Hematopoietic multipotent progenitor cell treated with erythropoietin and hydrocortisone succinate and interleukin-3 and kit ligand, for 6 days (in vitro differentiated cells): ENCODE results near the gene ZSCAN26.
"Not testable (repeated sequence)": the region's sequence is repeated elsewhere in the genome, so short reads cannot be mapped to it uniquely, and the experiment has no call there.

Experiments
- DNase-seq: peaks from one replicate; pipeline ENCODE4 v3.0.0-alpha.2; 2015

ZSCAN26 gene

GRCh38 chr6:28258877-28259777 is 7.8 kb upstream of the ZSCAN26 start, which contains the start of gene NKAPL:
NKAPL (plus strand) TSS chr6:28259297; CDS start chr6:28259372, 75 bp downstream.
- peak; percentile 60 for DNase-seq

- DNase-seq, result no peak
Measured at GRCh38 chr6:28263922-28264321, 3.0 kb upstream of the ZSCAN26 start.

GRCh38 chr6:28264834-28265401 is 2.0 kb upstream of the ZSCAN26 start:
- DNase-seq, result peak; percentile 17

- DNase-seq, result no peak
Measured at GRCh38 chr6:28266563-28266961, 381 bp upstream of the ZSCAN26 start.

- no peak for DNase-seq
Measured at GRCh38 chr6:28267695-28268059, 734 bp downstream of the ZSCAN26 start.

GRCh38 chr6:28269492-28269891 is 2.5 kb downstream of the ZSCAN26 start:
- peak; percentile 55 for DNase-seq

- DNase-seq, result no peak
Measured at GRCh38 chr6:28274888-28275287, 7.9 kb downstream of the ZSCAN26 start.

GRCh38 chr6:28277746-28278145 is 10.8 kb downstream of the ZSCAN26 start:
- DNase-seq, result no peak

- no peak for DNase-seq
Measured at GRCh38 chr6:28280595-28281287, 13.8 kb downstream of the ZSCAN26 start.

- peak; percentile 83 for DNase-seq
Measured at GRCh38 chr6:28281288-28282064, 14.5 kb downstream of the ZSCAN26 start, which contains the start of gene PGBD1. PGBD1 (plus strand) TSS chr6:28281572; CDS start chr6:28283814, 2,242 bp downstream.

- DNase-seq, result peak; percentile 39
Measured at GRCh38 chr6:28282926-28283325, 16.0 kb downstream of the ZSCAN26 start.

GRCh38 chr6:28291573-28291972 is 24.6 kb downstream of the ZSCAN26 start:
- DNase-seq, result no peak

- DNase-seq, result no peak
Measured at GRCh38 chr6:28295326-28295725, 28.4 kb downstream of the ZSCAN26 start.

GRCh38 chr6:28296520-28297060 is 29.6 kb downstream of the ZSCAN26 start:
- DNase-seq, result no peak

- no peak for DNase-seq
Measured at GRCh38 chr6:28303570-28303969, 36.6 kb downstream of the ZSCAN26 start.

GRCh38 chr6:28306363-28306762 is 39.4 kb downstream of the ZSCAN26 start:
- not testable (repeated sequence) for DNase-seq

- peak; percentile 23 for DNase-seq
Measured at GRCh38 chr6:28311139-28311823, 44.3 kb downstream of the ZSCAN26 start.

- no peak for DNase-seq
Measured at GRCh38 chr6:28312939-28313338, 46.0 kb downstream of the ZSCAN26 start.

- DNase-seq, result peak; percentile 72
Measured at GRCh38 chr6:28315628-28316027, 48.7 kb downstream of the ZSCAN26 start.

GRCh38 chr6:28317866-28318265 is 50.9 kb downstream of the ZSCAN26 start:
- not testable (repeated sequence) for DNase-seq

GRCh38 chr6:28322661-28323060 is 55.7 kb downstream of the ZSCAN26 start:
- no peak for DNase-seq
